Measurements from ENCODE around the gene SMS. TPM values are rescaled to one million over a fixed set of nuclear protein-coding genes. Genes with fewer than 3 reads are reported as not detected.

Gene SMS
- total RNA-seq, 1 experiment from 2014 or later: 164 TPM

DNA sequence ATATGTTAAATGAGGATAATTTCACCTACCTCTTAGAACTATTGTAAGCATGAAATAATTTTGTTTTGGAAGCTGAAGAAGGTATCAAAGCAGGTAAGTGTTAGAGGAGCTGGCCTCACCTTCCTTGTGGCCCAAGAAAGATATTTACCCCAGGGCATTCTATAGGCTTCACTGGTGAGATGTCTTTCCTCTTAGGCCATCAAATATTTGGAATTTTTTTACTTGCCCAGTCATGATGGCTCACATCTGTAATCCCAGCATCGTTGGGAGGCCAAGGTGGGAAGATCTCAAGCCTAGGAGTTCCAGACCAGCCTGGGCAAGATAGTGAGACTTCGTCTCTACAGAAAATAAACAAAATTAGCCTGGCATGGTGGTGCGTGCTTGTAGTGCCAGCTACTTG, 6.1 kb upstream of the SMS start:
- H3K79me2 ChIP-seq (ENCODE audit: low read length): no peaks in the 10 kb centered on the region
- intact Hi-C loops (cut with micrococcal nuclease): no loop called here
- no peaks in the 10 kb centered on the region for H3K9me3 ChIP-seq (ENCODE audit: low read length)
- ChIA-PET CTCF (no interaction called here), POLR2A (ENCODE audit: unreplicated experiment) (no interaction called here)
- H3K27ac ChIP-seq (ENCODE audit: low read length): no peak overlapping the region
- TF ChIP-seq, protein P1, sequence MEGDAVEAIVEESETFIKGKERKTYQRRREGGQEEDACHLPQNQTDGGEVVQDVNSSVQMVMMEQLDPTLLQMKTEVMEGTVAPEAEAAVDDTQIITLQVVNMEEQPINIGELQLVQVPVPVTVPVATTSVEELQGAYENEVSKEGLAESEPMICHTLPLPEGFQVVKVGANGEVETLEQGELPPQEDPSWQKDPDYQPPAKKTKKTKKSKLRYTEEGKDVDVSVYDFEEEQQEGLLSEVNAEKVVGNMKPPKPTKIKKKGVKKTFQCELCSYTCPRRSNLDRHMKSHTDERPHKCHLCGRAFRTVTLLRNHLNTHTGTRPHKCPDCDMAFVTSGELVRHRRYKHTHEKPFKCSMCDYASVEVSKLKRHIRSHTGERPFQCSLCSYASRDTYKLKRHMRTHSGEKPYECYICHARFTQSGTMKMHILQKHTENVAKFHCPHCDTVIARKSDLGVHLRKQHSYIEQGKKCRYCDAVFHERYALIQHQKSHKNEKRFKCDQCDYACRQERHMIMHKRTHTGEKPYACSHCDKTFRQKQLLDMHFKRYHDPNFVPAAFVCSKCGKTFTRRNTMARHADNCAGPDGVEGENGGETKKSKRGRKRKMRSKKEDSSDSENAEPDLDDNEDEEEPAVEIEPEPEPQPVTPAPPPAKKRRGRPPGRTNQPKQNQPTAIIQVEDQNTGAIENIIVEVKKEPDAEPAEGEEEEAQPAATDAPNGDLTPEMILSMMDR (conservative IDR thresholded peaks at IDR 0.05; ENCODE audit: low read depth, low read length): no peak
- no peak for TF ChIP-seq EZH2 (IDR thresholded peaks at IDR 0.05; ENCODE audit: low read length, unreplicated experiment)
- no peak for TF ChIP-seq EZH2phosphoT487 (IDR thresholded peaks at IDR 0.05; ENCODE audit: borderline replicate concordance, low read length)
- H3K4me3 ChIP-seq (ENCODE audit: low read length): no peak overlapping the region
- no TSS peak for BruUV-seq (replicated peaks)
- no peaks in the 10 kb centered on the region; the same call in 1 of the 2 replicates for H3K9me2 ChIP-seq (replicated peaks; ENCODE audit: low read length)
- no peaks in the 10 kb centered on the region for H4K20me1 ChIP-seq (ENCODE audit: low read length)
- no peaks in the 10 kb centered on the region for H3K36me3 ChIP-seq (ENCODE audit: low read depth, low read length)
- H3K4me1 ChIP-seq (ENCODE audit: insufficient read depth, low read length): peaks cover 20% of the 10 kb centered on the region
- no peak overlapping the region for H3K4me2 ChIP-seq (ENCODE audit: low read length)
- no peak overlapping the region for H3K9ac ChIP-seq (ENCODE audit: low read length)
- DNase-seq (peak; percentile 53), ATAC-seq (no peak)
- H2AFZ ChIP-seq (ENCODE audit: low read length): no peak overlapping the region
- H3K27me3 ChIP-seq (ENCODE audit: low read length): no peaks in the 10 kb centered on the region
- no peaks in the 10 kb centered on the region for H3F3A ChIP-seq (ENCODE audit: low read length, unreplicated experiment)

- H3F3A ChIP-seq (ENCODE audit: low read length, unreplicated experiment): no peaks in the 10 kb centered on the region
- peak overlapping the region; percentile 86 for H2AFZ ChIP-seq (ENCODE audit: low read length)
- H3K36me3 ChIP-seq (ENCODE audit: low read depth, low read length): no peaks in the 10 kb centered on the region
- H3K9me3 ChIP-seq (ENCODE audit: low read length): no peaks in the 10 kb centered on the region
- H3K27me3 ChIP-seq (ENCODE audit: low read length): no peaks in the 10 kb centered on the region
- peaks cover 29% of the 10 kb centered on the region for H3K4me1 ChIP-seq (ENCODE audit: insufficient read depth, low read length)
- TSS peak; percentile 72 for BruUV-seq (replicated peaks)
- TF ChIP-seq EZH2phosphoT487 (IDR thresholded peaks at IDR 0.05; ENCODE audit: borderline replicate concordance, low read length) (no peak), EZH2 (IDR thresholded peaks at IDR 0.05; ENCODE audit: low read length, unreplicated experiment) (no peak)
- TF ChIP-seq, protein P1 (conservative IDR thresholded peaks at IDR 0.05; ENCODE audit: low read depth, low read length): no peak
- H3K27ac ChIP-seq (ENCODE audit: low read length): peak overlapping the region; percentile 32; the same call in 1 of the 2 replicates
- DNase-seq (no peak), ATAC-seq (no peak)
- POLR2A ChIA-PET (ENCODE audit: unreplicated experiment): no interaction called here
- H3K4me3 ChIP-seq (ENCODE audit: low read length): peak overlapping the region; percentile 65
- H3K9me2 ChIP-seq (replicated peaks; ENCODE audit: low read length): no peaks in the 10 kb centered on the region
- H3K4me2 ChIP-seq (ENCODE audit: low read length): peak overlapping the region; percentile 82
- H3K79me2 ChIP-seq (ENCODE audit: low read length): peaks cover 38% of the 10 kb centered on the region
- H4K20me1 ChIP-seq (ENCODE audit: low read length): peaks cover 6% of the 10 kb centered on the region; the same call in 1 of the 2 replicates
- H3K9ac ChIP-seq (ENCODE audit: low read length): peak overlapping the region; percentile 37
- CTCF ChIA-PET: no interaction called here
- intact Hi-C loops (cut with micrococcal nuclease): loop anchor here (1.0 kb wide), 1 partner anchor 8 kb away; no protein-coding TSS in a partner anchor
Observed at GRCh38 chrX:21939906-21940305, 603 bp upstream of the SMS start.

DNA sequence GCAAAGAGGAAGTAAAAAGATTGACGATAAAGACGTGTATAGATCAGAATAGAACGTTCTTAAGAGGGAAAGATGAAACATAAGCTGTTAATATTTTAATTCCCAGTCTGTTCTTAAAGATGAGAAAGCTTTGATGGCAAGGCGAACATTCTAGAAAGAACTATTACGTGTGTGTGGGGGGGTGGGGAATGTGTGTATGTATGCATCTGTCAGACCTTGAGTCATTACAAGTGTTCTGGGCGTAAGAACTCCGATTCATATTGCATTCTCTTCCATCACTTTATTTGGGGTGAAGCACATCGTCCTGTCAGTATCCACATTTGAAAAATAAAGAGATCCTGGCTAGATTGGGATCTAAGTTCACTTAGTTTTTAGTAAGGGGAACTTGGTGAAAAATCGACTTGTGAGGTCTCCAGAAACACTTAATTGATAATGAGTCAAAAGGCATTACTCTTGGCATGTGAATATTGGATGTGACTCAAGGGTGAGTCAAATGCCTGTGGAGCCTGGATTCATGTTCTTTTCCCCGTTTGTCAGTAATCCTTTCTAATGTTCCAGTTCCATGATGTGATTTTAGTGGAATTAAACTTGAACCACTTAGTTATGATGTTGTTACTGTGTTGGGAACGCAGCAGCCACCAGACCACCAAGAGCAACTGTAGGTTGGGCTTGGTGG, 3.1 kb downstream of the SMS start:
- BruUV-seq (replicated peaks): no TSS peak
- POLR2A ChIA-PET (ENCODE audit: unreplicated experiment): no interaction called here
- Histone ChIP-seq H3F3A (ENCODE audit: low read length, unreplicated experiment) (no peaks in the 10 kb centered on the region), H3K27me3 (ENCODE audit: low read length) (no peaks in the 10 kb centered on the region), H3K9me2 (replicated peaks; ENCODE audit: low read length) (no peaks in the 10 kb centered on the region), H4K20me1 (ENCODE audit: low read length) (peaks cover 40% of the 10 kb centered on the region), H3K36me3 (ENCODE audit: low read depth, low read length) (peaks cover 3% of the 10 kb centered on the region; the same call in 1 of the 2 replicates), H3K4me3 (ENCODE audit: low read length) (peak overlapping the region; percentile 87), H3K9me3 (ENCODE audit: low read length) (no peaks in the 10 kb centered on the region), H3K27ac (ENCODE audit: low read length) (peak overlapping the region; percentile 79), H3K79me2 (ENCODE audit: low read length) (peaks cover 75% of the 10 kb centered on the region), H3K4me1 (ENCODE audit: insufficient read depth, low read length) (peaks cover 53% of the 10 kb centered on the region), H3K9ac (ENCODE audit: low read length) (peak overlapping the region; percentile 52), H3K4me2 (ENCODE audit: low read length) (peak overlapping the region; percentile 85), H2AFZ (ENCODE audit: low read length) (no peak overlapping the region)
- intact Hi-C loops (cut with micrococcal nuclease): loop anchor here (1.0 to 2.0 kb wide), 2 partner anchors 19 to 31 kb away; no protein-coding TSS in a partner anchor
- peak; percentile 12; the same call in 1 of the 2 replicates for ATAC-seq
- CTCF ChIA-PET: no interaction called here
- TF ChIP-seq, protein P1 (conservative IDR thresholded peaks at IDR 0.05; ENCODE audit: low read depth, low read length): no peak
- TF ChIP-seq EZH2 (IDR thresholded peaks at IDR 0.05; ENCODE audit: low read length, unreplicated experiment): no peak
- TF ChIP-seq EZH2phosphoT487 (IDR thresholded peaks at IDR 0.05; ENCODE audit: borderline replicate concordance, low read length): no peak
- peak; percentile 83 for DNase-seq

Data from PC-3 (cell line).